NT2/D1 (cell line): ENCODE measurements around the gene CUL7.
A peak's percentile ranks its signal among the peaks of the same experiment; 100 is the strongest.
"Not testable (repeated sequence)": the region's sequence is repeated elsewhere in the genome, so short reads cannot be mapped to it uniquely, and the experiment has no call there.

Experiments
- DNase-seq: peaks from one replicate; pipeline ENCODE4 v3.0.0-alpha.2; 2011; ENCODE audit warnings: low read depth, low spot score
- H3K27me3 ChIP-seq: 2 replicates; pipeline ENCODE4 v1.6.0; 2011; ENCODE audit warnings: mild to moderate bottlenecking; ENCODE audit not compliant: insufficient read length, insufficient read depth
- H3K36me3 ChIP-seq: 2 replicates; pipeline ENCODE4 v1.6.1; 2011; ENCODE audit warnings: mild to moderate bottlenecking, low read length, mixed read lengths; ENCODE audit not compliant: insufficient read depth, insufficient read length
- H3K4me1 ChIP-seq: 2 replicates; pipeline ENCODE4 v1.5.1; 2011; ENCODE audit not compliant: insufficient read depth, insufficient read length
- H3K4me3 ChIP-seq: 2 replicates; pipeline ENCODE4 v1.5.1; 2011; ENCODE audit warnings: low read depth; ENCODE audit not compliant: insufficient read length
- H3K9ac ChIP-seq: 2 replicates; pipeline ENCODE4 v1.6.0; 2011; ENCODE audit warnings: low read depth; ENCODE audit not compliant: insufficient read length
- H3K9me3 ChIP-seq: 2 replicates; pipeline ENCODE4 v1.5.1; 2011; ENCODE audit warnings: mild to moderate bottlenecking, low read length; ENCODE audit not compliant: insufficient read depth
- SUZ12 ChIP-seq: IDR thresholded peaks from 2 replicates; pipeline ENCODE4 v1.6.1; 2011; ENCODE audit not compliant: insufficient read length, insufficient read depth; ENCODE audit errors: extremely low read depth
- YY1 ChIP-seq: IDR thresholded peaks from 2 replicates; pipeline ENCODE4 v1.6.1; 2011; ENCODE audit not compliant: insufficient read length, insufficient read depth
- ZNF274 ChIP-seq: IDR thresholded peaks from 2 replicates; pipeline ENCODE4 v1.6.1; 2011; ENCODE audit warnings: mild to moderate bottlenecking, low read depth, low read length

CUL7 gene

DNA sequence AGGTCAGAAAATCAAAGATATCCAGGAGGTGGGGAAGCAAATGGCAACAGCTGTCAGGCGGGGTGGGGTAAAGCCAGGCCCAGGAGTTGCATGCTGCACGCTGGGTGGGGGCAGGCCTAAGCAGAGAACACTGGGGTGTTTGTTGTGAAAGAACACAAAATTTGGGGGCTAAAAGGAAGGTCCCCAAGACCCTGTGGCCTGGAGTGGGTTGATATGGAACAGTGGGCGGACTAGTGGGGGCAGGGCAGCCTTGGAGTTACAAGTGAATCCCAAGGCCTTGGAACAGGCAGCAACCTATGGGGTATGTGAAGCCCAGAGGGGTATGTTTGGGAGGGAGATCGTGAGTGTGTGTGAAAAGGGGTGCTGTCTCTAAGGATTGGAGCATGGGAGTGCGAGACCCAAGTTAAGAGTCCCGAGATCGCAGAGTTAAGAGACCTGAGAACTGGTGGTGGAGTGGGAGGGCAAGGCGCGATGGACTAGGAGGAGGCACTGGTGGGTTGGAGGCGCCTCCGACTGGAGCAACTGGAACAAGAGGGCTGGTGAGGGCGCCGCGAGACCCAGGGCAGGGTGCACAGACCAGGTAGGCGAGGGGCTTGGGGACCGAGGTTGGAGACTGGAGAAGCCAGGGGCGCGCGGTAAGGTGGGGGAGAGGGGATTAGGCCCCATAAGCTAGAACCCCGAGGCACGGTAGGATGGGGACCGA, 658 bp downstream of the CUL7 start:
- no peaks in the 10 kb centered on the region for H3K27me3 ChIP-seq
- H3K9me3 ChIP-seq: no peaks in the 10 kb centered on the region
- DNase-seq: no peak
- peaks cover 78% of the 10 kb centered on the region for H3K36me3 ChIP-seq
- H3K9ac ChIP-seq: peak overlapping the region; percentile 96
- H3K4me1 ChIP-seq: peaks cover 4% of the 10 kb centered on the region
- TF ChIP-seq SUZ12: no peak
- H3K4me3 ChIP-seq: peak overlapping the region; percentile 83

DNA sequence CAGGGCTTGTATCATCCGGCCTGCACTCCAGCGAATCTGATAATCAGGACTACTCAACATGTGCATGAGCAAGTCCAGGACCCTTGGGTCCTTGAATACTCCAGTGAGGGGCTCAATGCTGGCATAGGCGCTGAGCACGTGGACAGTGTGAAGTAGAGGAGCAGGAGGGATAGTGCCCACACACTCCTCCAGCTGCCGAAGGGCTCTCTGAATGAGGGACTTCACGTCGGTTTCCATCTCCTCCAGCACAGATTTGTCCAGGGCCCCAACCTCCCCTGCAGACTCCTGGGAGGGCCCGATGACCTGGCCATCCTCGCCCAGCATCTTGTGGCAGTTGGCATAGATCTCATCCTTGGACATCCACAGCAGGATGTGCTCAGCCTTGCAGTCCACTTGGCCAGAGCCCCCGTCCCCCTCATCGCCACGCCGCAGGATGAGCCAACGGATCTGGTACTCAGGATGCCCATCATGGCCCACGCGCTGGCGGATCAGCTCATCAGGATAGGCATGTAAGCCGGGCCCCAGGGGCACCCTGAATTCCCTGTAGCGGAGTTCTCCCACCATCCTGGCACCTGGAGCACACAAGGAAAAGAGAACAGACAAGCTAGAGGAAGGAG, 1.3 kb downstream of the CUL7 start:
- Histone ChIP-seq H3K27me3 (no peaks in the 10 kb centered on the region), H3K9ac (peak overlapping the region; percentile 96), H3K4me1 (peaks cover 4% of the 10 kb centered on the region), H3K9me3 (no peaks in the 10 kb centered on the region), H3K36me3 (peaks cover 78% of the 10 kb centered on the region), H3K4me3 (peak overlapping the region; percentile 83)
- DNase-seq: no peak
- no peak for TF ChIP-seq SUZ12

- Histone ChIP-seq H3K9me3 (no peaks in the 10 kb centered on the region), H3K4me1 (peaks cover 4% of the 10 kb centered on the region), H3K4me3 (no peak overlapping the region), H3K9ac (no peak overlapping the region), H3K36me3 (peaks cover 80% of the 10 kb centered on the region), H3K27me3 (no peaks in the 10 kb centered on the region)
- TF ChIP-seq SUZ12 (no peak), ZNF274 (no peak), YY1 (no peak)
- DNase-seq: no peak
Measured at GRCh38 chr6:43050981-43051380, 2.7 kb downstream of the CUL7 start.

DNA sequence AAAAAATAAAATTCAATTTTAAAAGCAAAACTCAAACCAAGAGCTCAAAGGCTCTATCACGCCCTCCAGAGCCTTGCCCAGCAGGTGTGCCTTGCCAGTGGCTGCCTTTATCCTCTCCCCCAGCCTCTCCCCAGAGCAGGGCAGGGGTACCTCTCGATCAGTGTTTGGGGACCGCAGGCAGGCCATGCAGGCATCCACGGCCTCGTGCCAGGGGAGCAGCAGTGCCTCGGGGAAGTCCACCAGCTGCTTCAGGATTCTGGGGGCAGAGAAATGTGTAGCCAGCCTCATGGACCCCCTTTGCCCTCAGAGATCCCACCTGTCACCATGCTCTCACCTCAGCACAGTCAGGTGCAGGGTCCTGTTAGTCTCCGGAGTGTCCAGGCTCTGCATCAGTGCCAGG, 5.7 kb downstream of the CUL7 start:
- Histone ChIP-seq H3K9me3 (no peaks in the 10 kb centered on the region), H3K27me3 (no peaks in the 10 kb centered on the region), H3K4me1 (peaks cover 4% of the 10 kb centered on the region), H3K4me3 (no peak overlapping the region), H3K36me3 (peaks cover 84% of the 10 kb centered on the region), H3K9ac (no peak overlapping the region)
- TF ChIP-seq ZNF274: no peak
- TF ChIP-seq YY1: no peak
- TF ChIP-seq SUZ12: no peak
- no peak for DNase-seq

DNA sequence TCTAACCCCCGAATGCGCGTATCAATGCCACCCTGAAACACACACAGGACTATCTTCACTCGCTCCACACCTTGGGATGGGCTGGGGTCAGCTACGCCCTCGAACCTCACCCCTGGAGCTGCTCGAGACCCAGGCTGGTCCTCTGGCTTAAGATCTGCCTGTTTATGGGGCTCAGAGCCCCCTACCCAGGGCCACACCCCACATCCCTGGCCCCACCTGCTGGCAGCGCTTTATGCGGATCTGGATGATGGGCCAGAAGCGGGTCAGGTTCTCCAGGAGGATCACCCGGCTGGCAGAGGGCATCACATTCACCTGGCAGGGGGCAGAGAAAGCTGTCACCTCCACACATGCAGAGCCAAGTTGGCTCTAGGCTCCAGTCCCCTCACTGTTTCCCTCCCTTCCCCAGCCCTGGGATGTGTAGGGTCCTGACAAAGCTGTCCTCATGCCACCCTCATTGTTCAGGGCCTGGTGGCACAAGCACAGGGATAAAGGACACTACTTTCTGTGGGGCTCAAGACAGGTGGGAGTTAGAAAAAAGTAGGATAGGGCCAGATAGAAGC, 8.2 kb downstream of the CUL7 start:
- Histone ChIP-seq H3K36me3 (peaks cover 79% of the 10 kb centered on the region), H3K9me3 (no peaks in the 10 kb centered on the region), H3K4me1 (no peaks in the 10 kb centered on the region), H3K9ac (no peak overlapping the region), H3K27me3 (no peaks in the 10 kb centered on the region), H3K4me3 (no peak overlapping the region)
- TF ChIP-seq SUZ12: no peak
- TF ChIP-seq YY1: no peak
- no peak for TF ChIP-seq ZNF274
- no peak for DNase-seq

GRCh38 chr6:43043310-43043709, 10.3 kb downstream of the CUL7 start:
- H3K9ac ChIP-seq: no peak overlapping the region
- no peaks in the 10 kb centered on the region for H3K27me3 ChIP-seq
- H3K36me3 ChIP-seq: peaks cover 80% of the 10 kb centered on the region
- H3K9me3 ChIP-seq: no peaks in the 10 kb centered on the region
- no peaks in the 10 kb centered on the region for H3K4me1 ChIP-seq
- no peak for DNase-seq
- TF ChIP-seq YY1 (no peak), SUZ12 (no peak), ZNF274 (no peak)
- no peak overlapping the region for H3K4me3 ChIP-seq

DNA sequence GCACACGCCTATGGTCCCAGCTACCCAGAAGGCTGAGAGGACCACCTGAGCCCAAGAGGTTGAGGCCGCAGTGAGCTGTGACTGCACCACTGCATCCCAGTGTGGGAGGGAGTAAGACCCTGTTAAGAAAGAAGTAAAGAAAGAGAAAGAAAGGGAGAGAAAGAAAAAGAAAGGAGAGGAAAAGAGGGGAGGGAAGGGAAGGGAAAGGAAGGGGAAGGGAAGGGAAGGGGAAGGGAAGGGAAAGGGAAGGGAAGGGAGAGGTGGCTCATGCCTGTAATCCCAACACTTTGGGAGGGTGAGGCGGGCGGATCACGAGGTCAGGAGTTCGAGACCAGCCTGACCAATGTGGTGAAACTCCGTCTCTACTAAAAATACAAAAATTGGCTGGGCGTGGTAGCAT, 12.2 kb downstream of the CUL7 start:
- not testable (repeated sequence) for DNase-seq
- H3K36me3 ChIP-seq: peaks cover 80% of the 10 kb centered on the region

More for the DNA sequence above, 12.2 kb downstream of the CUL7 start:
- H3K9me3 ChIP-seq, H3K27me3 ChIP-seq, H3K9ac ChIP-seq, H3K4me1 ChIP-seq, H3K4me3 ChIP-seq: not testable (repeated sequence)
